ENCODE measurements around the gene ELL.

DNA sequence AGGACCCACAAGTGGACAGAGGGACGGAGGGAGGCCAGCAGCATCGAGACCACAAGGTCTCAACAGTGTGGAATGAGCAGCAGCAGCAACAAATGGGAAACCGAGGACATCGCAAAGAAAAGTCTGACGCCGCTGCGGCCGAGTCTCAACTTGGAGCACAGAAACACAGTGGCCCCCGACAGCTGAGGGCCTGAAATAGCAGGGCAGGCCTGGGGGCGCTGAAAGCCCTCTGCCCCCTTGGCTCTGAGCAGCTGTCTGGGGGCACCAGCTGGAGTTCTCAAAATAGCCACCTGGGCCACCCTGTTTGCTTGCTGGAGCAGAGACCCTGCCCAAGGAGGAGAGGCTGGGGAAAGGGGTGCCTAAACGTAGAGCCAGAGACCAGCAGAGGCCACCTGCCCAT, 78.0 kb downstream of the ELL start:
- TF ChIP-seq NFIC (IDR thresholded peaks at IDR 0.05) (no peak), RAD21 (IDR thresholded peaks at IDR 0.05; ENCODE audit: low read depth) (no peak), REST (IDR thresholded peaks at IDR 0.05; ENCODE audit: low read depth) (no peak), EGR1 (IDR thresholded peaks at IDR 0.05) (no peak), CEBPB (IDR thresholded peaks at IDR 0.05) (no peak), CREB1 (IDR thresholded peaks at IDR 0.05; ENCODE audit: low read depth) (no peak), EP300 (IDR thresholded peaks at IDR 0.05; ENCODE audit: borderline replicate concordance) (no peak), TEAD4 (IDR thresholded peaks at IDR 0.05) (no peak), TAF1 (IDR thresholded peaks at IDR 0.05; ENCODE audit: low read depth) (no peak), FOXM1 (IDR thresholded peaks at IDR 0.05; ENCODE audit: borderline replicate concordance, low read depth) (no peak), YY1 (IDR thresholded peaks at IDR 0.05; ENCODE audit: low read depth) (no peak)
- TF ChIP-seq, protein P1, sequence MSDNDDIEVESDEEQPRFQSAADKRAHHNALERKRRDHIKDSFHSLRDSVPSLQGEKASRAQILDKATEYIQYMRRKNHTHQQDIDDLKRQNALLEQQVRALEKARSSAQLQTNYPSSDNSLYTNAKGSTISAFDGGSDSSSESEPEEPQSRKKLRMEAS (IDR thresholded peaks at IDR 0.05): no peak

Measured in Ishikawa (cell line).